Smooth muscle cell (in vitro differentiated cells): ENCODE measurements around the gene FGF14. TPM values are rescaled to one million over a fixed set of nuclear protein-coding genes. Genes with fewer than 3 reads are reported as not detected.

ENCODE experiments used
- DNase-seq: peaks from one replicate; lab custom pipeline; 2025; ENCODE audit not compliant: unreplicated experiment; lab: John Stamatoyannopoulos, UW
- H2AFZ ChIP-seq: fragments of 200-600 bp; sonication (generic); 2 replicates; pipeline ENCODE4 v1.6.0; 2016; ENCODE audit warnings: antibody characterized with exemption, low read depth, mild to moderate bottlenecking
- H3F3A ChIP-seq: fragments of 200-600 bp; sonication (generic); 2 replicates; pipeline ENCODE4 v1.6.0; 2017; ENCODE audit warnings: antibody characterized with exemption, low read depth
- H3K27ac ChIP-seq: fragments of 200-600 bp; sonication (generic); 2 replicates; pipeline ENCODE4 v1.5.1; 2016; ENCODE audit warnings: low read depth, mild to moderate bottlenecking
- H3K27me3 ChIP-seq: fragments of 200-600 bp; sonication (generic); 2 replicates; pipeline ENCODE4 v1.6.1; 2016; ENCODE audit warnings: low read depth, mild to moderate bottlenecking
- H3K36me3 ChIP-seq: fragments of 200-600 bp; sonication (generic); 2 replicates; pipeline ENCODE4 v1.5.1; 2016; ENCODE audit warnings: low read depth
- H3K4me1 ChIP-seq: fragments of 200-600 bp; sonication (generic); 2 replicates; pipeline ENCODE4 v1.5.1; 2016; ENCODE audit warnings: low read depth
- H3K4me2 ChIP-seq: fragments of 200-600 bp; sonication (generic); 2 replicates; pipeline ENCODE4 v1.6.0; 2016; ENCODE audit warnings: mild to moderate bottlenecking
- H3K4me3 ChIP-seq: fragments of 200-600 bp; sonication (generic); 2 replicates; pipeline ENCODE4 v1.5.1; 2016; ENCODE audit warnings: mild to moderate bottlenecking
- H3K79me2 ChIP-seq: fragments of 200-600 bp; sonication (generic); 2 replicates; pipeline ENCODE4 v1.6.0; 2016; ENCODE audit warnings: low read depth, mild to moderate bottlenecking
- H3K9ac ChIP-seq: fragments of 200-600 bp; sonication (generic); 2 replicates; pipeline ENCODE4 v1.6.0; 2016; ENCODE audit warnings: low read depth
- H3K9me3 ChIP-seq: fragments of 200-600 bp; sonication (generic); replicated peaks from 2 replicates; pipeline ENCODE4 v1.5.1; 2016; ENCODE audit warnings: low read depth
- H4K20me1 ChIP-seq: fragments of 200-600 bp; sonication (generic); 2 replicates; pipeline ENCODE4 v1.6.0; 2016; ENCODE audit warnings: low read depth
- WGBS: methylation state at CpG from one replicate; pipeline ENCODE4 v1.1.7; 2016; ENCODE audit warnings: low lambda C conversion rate; 5-methylcytosine and 5-hydroxymethylcytosine counted together
- polyA plus RNA-seq: library from polyadenylated mRNA; unstranded; fragments of >200 nt; fragmentation: Nextera tagmentation; extraction: Ambion mirVana; gene quantifications from 2 replicates; pipeline ENCODE4 v1.2.1, GENCODE V29; 2016
- total RNA-seq: library from RNA; depleted of rRNA; stranded (reverse); fragments of >200 nt; gene quantifications from 2 replicates; pipeline ENCODE4 v1.2.3, GENCODE V29; 2014
- TF ChIP-seq, protein P1 (sequence below): fragments of 200-600 bp; sonication (generic); IDR thresholded peaks from 2 replicates; pipeline ENCODE4 v1.5.1; 2017; ENCODE audit warnings: borderline replicate concordance, mild to moderate bottlenecking, antibody characterized with exemption; ENCODE audit not compliant: insufficient read depth, poor library complexity, severe bottlenecking

Gene FGF14
- total and polyA plus RNA-seq, 2 experiments from 2014 or later: 0.23 TPM; not detected in 1

DNA sequence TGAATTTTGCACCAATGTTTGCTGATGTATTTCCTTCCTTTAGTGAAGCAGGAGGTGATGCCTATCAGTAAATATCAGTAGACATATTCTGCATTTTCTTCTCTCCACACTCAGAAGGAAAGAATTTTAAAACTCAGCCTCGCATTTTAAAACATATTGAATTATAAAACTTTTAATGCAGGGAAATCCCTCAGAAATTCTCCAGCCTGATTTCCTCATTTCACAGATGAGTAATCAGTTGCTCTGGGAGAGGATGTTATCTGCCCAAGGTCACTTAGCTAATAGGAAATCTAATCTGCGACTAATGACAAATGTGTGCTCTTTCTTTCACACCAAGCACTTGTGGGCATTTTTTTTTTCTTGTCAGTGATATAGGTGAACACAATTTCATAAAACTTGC lies 628.8 kb downstream of the FGF14 start:
- Histone ChIP-seq H3F3A (no peaks in the 10 kb centered on the region), H3K4me1 (no peaks in the 10 kb centered on the region), H2AFZ (no peak overlapping the region), H3K79me2 (no peaks in the 10 kb centered on the region), H3K9me3 (no peaks in the 10 kb centered on the region), H3K9ac (no peak overlapping the region), H3K4me3 (no peak overlapping the region), H4K20me1 (no peaks in the 10 kb centered on the region), H3K36me3 (no peaks in the 10 kb centered on the region), H3K27me3 (peaks cover 8% of the 10 kb centered on the region), H3K4me2 (no peak overlapping the region), H3K27ac (no peak overlapping the region)
- 67% methylated on average over 2 of the region's 2 CpGs for WGBS
- DNase-seq: no peak
- TF ChIP-seq, protein P1, sequence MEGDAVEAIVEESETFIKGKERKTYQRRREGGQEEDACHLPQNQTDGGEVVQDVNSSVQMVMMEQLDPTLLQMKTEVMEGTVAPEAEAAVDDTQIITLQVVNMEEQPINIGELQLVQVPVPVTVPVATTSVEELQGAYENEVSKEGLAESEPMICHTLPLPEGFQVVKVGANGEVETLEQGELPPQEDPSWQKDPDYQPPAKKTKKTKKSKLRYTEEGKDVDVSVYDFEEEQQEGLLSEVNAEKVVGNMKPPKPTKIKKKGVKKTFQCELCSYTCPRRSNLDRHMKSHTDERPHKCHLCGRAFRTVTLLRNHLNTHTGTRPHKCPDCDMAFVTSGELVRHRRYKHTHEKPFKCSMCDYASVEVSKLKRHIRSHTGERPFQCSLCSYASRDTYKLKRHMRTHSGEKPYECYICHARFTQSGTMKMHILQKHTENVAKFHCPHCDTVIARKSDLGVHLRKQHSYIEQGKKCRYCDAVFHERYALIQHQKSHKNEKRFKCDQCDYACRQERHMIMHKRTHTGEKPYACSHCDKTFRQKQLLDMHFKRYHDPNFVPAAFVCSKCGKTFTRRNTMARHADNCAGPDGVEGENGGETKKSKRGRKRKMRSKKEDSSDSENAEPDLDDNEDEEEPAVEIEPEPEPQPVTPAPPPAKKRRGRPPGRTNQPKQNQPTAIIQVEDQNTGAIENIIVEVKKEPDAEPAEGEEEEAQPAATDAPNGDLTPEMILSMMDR: no peak

DNA sequence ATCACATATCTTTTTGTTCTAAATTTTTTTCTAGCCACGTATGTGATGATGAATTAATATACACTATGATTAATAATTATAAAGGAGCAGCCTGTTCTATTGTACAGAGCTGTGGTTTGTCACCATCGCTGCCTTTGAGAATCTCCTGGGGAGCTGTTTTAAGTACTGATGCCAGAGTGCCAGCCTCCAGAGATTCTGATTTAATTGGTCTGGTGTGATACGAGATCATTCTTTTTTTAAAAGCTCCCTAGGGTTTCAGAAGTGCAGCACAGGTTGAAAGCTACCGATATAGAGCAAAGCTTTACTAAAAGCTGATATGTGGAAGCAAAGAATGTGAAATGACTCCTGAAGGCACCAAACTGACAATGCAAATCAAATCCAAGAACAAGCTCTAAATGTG lies 634.7 kb downstream of the FGF14 start:
- Histone ChIP-seq H3K27ac (no peak overlapping the region), H3K9ac (no peak overlapping the region), H3K9me3 (no peaks in the 10 kb centered on the region), H3K4me2 (no peak overlapping the region), H3K36me3 (no peaks in the 10 kb centered on the region), H3F3A (no peaks in the 10 kb centered on the region), H3K79me2 (no peaks in the 10 kb centered on the region), H3K4me3 (no peak overlapping the region), H2AFZ (no peak overlapping the region), H3K27me3 (no peaks in the 10 kb centered on the region), H4K20me1 (no peaks in the 10 kb centered on the region), H3K4me1 (no peaks in the 10 kb centered on the region)
- TF ChIP-seq, protein P1: no peak
- WGBS: 87% methylated on average over 4 of the region's 4 CpGs
- no peak for DNase-seq

DNA sequence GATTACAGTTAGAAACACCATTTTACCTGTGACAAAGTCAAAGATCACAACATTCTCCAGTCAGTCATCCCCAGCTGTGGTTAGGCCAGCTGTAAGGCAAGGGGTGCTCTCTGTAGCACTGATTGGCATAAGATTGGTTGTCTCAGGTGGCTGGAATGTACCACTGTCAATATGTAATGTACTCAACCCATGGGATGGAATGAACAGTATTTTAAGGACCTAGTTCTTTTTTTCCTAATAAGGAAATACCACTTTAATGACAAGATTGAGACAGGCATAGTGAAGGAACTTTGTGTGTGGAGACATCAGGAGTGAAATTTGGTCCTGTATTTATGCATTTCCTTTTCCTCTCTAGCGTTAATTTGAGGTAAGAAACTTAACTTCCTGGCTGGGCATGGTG lies 638.7 kb downstream of the FGF14 start:
- Histone ChIP-seq H2AFZ (no peak overlapping the region), H3F3A (no peaks in the 10 kb centered on the region)
- WGBS: 83% methylated on average over 1 of the region's 1 CpG

More for the DNA sequence above, 638.7 kb downstream of the FGF14 start:
- TF ChIP-seq, protein P1: no peak
- Histone ChIP-seq H3K9ac (no peak overlapping the region), H3K79me2 (no peaks in the 10 kb centered on the region), H4K20me1 (no peaks in the 10 kb centered on the region), H3K4me2 (no peak overlapping the region), H3K4me1 (no peaks in the 10 kb centered on the region), H3K27me3 (no peaks in the 10 kb centered on the region), H3K36me3 (no peaks in the 10 kb centered on the region), H3K27ac (no peak overlapping the region), H3K9me3 (no peaks in the 10 kb centered on the region), H3K4me3 (no peak overlapping the region)
- DNase-seq: no peak
